ENCODE results near the gene NCBP2L.

The NCBP2L gene

GRCh38 chrX:107777536-107777832, at the start of gene NCBP2L:
Gene NCBP2L (plus strand): TSS chrX:107777733. CDS start chrX:107794221, 16,488 bp downstream.
- DNase-seq, result no peak

- DNase-seq, result no peak
Observed at GRCh38 chrX:107728371-107729099, 49.0 kb upstream of the NCBP2L start.

- DNase-seq, result no peak
Observed at GRCh38 chrX:107729558-107730297, 47.8 kb upstream of the NCBP2L start.

GRCh38 chrX:107730298-107730655, 47.3 kb upstream of the NCBP2L start:
- DNase-seq, result no peak

- no peak for DNase-seq
Observed at GRCh38 chrX:107730991-107731766, 46.4 kb upstream of the NCBP2L start.

GRCh38 chrX:107731831-107732502, 45.6 kb upstream of the NCBP2L start:
- no peak for DNase-seq

- no peak for DNase-seq
Observed at GRCh38 chrX:107733686-107734085, 43.8 kb upstream of the NCBP2L start.

GRCh38 chrX:107734646-107735045, 42.9 kb upstream of the NCBP2L start:
- no peak for DNase-seq

GRCh38 chrX:107736781-107737531, 40.6 kb upstream of the NCBP2L start:
- no peak for DNase-seq

- no peak for DNase-seq
Observed at GRCh38 chrX:107738272-107738671, 39.3 kb upstream of the NCBP2L start.

GRCh38 chrX:107738768-107739167, 38.8 kb upstream of the NCBP2L start:
- DNase-seq, result no peak

GRCh38 chrX:107739541-107739940, 38.0 kb upstream of the NCBP2L start:
- no peak for DNase-seq

- DNase-seq, result no peak
Observed at GRCh38 chrX:107741404-107741790, 36.1 kb upstream of the NCBP2L start.

- no peak for DNase-seq
Observed at GRCh38 chrX:107742700-107743191, 34.8 kb upstream of the NCBP2L start.

- DNase-seq, result no peak
Observed at GRCh38 chrX:107743995-107744394, 33.5 kb upstream of the NCBP2L start.

- no peak for DNase-seq
Observed at GRCh38 chrX:107744868-107745267, 32.7 kb upstream of the NCBP2L start.

GRCh38 chrX:107747596-107748161, 29.9 kb upstream of the NCBP2L start:
- DNase-seq, result no peak

GRCh38 chrX:107748506-107748905, 29.0 kb upstream of the NCBP2L start:
- no peak for DNase-seq

- DNase-seq, result no peak
Observed at GRCh38 chrX:107750263-107750662, 27.3 kb upstream of the NCBP2L start.

GRCh38 chrX:107750861-107751445, 26.6 kb upstream of the NCBP2L start:
- no peak for DNase-seq

- DNase-seq, result no peak
Observed at GRCh38 chrX:107752043-107752442, 25.5 kb upstream of the NCBP2L start.

- DNase-seq, result no peak
Observed at GRCh38 chrX:107752714-107753113, 24.8 kb upstream of the NCBP2L start.

Data from NCI-H187 (cell line).